ENCODE data around the gene GALP.
"Not testable (repeated sequence)": the region's sequence is repeated elsewhere in the genome, so short reads cannot be mapped to it uniquely, and the experiment has no call there.

The GALP gene

DNA sequence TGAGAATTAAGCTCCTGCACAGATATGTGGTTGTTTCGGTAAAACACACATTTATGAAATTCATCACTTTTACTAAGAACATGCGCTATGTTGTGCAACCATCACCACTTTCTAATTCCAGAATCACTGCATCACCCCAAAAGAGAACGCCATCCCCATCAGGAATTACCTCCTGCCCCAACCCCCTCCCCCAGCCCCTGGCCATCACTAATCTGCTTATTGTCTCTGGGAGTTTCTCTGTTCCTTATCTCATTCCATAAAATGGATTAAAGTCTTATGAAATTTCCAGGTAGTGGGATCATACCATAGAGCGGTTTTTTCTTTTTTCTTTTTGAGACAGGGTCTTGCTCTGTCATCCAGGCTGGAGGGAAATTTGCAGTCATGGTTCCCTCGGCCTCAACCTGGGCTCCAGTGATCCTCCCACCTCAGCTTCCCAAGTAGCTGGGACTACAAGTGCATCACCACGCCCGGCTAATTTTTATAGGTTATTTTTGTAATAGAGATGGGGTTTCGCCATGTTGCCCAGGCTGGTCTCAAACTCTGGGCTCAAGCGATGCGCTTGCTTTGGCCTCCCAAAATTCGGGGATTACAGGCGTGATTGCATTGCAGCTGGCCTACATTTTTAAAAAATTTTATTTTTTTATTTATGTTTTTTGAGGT is 18.3 kb downstream of the GALP start:
- no peak for FAIRE-seq

DNA sequence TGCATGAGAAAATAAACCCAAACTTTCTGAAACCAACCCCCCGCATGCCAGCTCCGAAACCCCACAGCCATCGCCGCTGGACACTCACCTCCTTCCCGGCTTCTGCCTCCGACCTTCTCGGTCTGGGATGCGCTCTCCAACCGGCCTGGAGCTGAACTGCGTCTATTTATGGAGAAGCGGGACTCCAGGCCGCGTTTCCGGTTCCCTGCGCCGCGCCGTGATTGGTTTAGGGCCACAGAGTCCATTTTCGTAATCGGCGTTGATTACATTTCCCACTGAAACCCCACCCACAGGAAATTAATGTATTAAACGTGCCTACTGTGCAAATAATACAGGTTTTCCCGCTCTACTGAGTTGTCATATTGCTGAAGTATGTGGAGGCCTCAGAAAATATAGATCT is 21.8 kb downstream of the GALP start, which contains the start of gene ZSCAN5B:
Gene ZSCAN5B, minus strand, starts transcription at position 138 of the 400 bp plus-strand sequence. CDS start 4,731 bp downstream, outside the sequence.
- FAIRE-seq: not testable (repeated sequence)

DNA sequence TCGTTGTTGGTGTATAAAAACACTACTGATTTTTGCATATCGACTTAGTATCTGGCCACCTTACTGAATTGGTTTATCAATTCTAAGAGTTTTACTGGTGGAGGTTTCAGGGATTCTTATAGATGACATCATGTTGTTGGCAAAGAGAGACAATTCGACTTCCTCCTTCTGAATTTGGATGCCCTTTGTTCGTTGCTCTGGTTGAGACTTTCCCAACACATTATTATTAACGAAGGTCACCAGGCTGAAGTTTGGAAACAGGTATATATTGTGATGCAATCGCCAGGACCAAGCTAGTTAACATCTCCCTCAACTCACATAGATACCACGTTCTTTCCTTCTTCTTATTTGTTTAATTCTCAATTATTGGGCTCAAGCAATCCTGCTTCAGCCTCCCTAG is 23.9 kb downstream of the GALP start:
- no peak for FAIRE-seq

DNA sequence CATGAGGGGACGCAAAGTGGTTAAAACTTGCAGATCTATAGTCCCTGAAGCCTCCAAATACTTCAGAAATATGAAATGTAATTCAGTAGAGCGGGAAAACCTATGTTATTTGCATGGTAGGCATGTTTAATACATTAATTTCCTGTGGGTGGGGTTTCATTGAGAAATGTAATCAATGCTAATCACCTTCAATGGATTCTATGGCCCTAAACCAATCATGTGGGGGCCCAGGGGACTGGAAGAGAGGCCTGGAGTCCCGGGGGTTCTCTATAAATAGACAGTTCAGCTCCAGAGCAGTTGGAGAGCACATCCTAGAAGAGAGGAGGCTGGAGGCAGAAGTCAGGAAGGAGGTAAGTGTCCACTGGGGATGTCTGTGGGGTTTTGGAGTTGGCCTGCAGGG is 26.2 kb downstream of the GALP start, which contains the start of gene ZSCAN5C:
Gene ZSCAN5C, plus strand, starts transcription at position 301 of the 400 bp plus-strand sequence. CDS start 3,641 bp downstream, outside the sequence.
- FAIRE-seq: no peak

DNA sequence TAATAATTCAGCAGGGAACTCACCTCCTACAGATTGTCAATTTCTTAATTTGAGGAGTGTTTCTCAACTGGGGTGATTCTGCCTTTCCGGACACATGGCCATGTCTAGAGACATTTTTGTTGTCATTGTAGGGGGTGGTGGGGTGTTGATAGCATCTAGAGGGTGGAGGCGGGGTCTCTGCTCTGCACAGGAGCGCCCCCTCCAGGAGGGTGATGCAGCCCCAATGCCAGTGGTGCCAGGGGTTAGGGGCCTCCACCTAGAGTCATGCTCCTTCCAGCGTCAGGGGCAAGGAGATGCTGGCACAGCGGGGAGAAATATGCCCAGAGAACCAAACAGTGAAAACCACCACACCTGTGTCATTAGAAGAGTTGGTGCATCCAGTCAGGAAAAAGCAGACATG is 31.8 kb downstream of the GALP start:
- not testable (repeated sequence) for FAIRE-seq

DNA sequence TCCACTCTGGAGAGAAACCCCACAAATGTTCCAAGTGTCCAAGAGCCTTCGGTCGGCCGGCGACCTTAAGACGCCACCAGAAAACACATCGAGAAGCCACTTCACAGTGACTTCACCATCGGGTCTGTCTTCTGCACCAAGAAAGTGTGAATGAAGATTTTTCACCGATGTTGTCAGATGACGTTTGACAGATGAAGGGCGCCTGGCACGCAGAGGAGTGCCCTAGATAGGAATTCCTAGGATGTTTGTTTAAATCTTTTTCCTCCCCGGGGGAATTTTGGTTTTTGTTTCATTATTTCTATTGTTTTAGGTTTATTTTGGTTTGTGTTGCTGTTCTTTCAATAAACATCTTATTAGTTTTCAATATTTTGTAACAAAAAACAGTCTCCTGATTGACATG is 33.3 kb downstream of the GALP start:
- no peak for FAIRE-seq

DNA sequence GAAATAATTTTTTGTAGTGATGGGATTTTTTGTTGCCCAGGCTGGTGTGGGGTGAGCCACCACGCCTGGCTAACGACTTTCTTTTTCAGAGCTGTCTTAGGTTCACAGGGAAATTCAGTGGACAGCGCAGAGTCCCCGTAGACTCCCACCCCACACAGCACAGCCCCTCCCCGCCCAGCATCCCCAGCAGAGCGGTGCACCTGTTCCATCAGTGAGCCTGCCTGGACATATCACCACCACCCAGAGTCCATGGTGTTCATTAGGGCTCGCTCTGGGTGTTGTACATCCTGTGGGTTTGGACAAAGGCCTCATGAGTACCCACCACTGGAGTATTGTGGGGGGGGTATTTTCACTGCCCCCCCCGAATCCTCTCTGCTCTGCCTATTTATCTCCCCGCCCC is 34.2 kb downstream of the GALP start:
- not testable (repeated sequence) for FAIRE-seq

DNA sequence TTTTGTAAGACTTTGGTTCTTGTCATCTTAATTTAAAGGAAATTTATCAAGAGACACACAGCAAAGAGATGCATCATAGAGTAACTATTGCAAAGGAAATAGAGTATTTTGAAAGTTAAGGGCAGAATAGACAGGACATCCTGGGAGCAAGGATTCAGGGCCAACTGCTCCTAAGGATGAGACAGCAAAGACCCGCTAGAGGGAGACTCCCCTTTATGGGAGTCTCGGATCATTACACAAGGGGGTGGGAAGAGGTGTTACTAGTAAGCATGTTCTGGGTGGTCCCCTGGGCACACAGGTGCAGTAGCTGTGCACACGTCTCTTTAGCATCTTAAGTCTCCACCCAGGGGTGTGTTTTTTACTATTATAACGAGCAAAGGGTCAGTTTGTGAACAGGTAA is 35.9 kb downstream of the GALP start:
- no peak for FAIRE-seq

DNA sequence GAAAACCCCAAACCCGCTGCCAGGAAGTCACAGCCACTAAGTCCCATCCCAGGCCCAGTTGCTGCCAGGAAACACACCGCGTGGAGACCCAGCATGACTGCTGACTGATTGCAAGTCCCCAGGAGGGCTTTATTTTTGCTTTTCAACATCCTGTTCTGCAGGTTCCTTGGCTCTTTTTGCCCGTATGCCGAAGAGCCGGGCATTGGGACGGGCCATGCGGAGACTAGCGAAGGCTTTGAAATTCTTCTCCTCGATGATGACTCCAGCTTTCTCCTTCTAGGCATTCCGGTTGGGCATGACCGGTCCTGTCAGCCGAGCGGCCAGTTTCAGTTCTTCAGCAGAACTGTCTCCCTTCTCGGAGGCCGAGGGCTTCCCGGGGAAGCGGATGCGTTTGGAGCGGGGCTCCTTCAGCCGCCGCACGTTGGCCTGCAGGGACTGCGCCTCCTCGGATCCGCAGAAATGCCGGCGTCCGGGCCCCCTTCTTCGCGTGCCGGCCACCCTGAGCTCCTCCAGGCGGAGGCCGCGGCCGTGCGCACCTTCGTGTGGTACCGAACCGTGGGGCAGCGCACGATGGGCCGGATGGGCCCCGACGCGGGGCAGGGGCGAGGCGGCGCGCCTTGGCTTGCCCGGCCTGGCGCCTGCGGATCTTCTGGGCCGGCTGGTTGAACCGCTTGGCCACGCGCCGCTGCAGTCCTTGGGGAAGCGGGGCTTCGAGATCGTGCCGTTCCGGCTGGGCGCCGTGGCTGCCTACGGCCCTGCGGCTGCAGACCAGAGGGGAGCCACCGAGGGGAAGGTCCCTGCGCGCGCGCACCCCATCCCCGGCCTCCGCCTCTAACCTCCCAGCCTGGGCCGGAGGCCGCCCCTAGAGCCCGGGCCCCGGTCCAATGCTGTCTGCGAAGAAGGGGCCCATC is 41.5 kb downstream of the GALP start:
- FAIRE-seq: no peak

DNA sequence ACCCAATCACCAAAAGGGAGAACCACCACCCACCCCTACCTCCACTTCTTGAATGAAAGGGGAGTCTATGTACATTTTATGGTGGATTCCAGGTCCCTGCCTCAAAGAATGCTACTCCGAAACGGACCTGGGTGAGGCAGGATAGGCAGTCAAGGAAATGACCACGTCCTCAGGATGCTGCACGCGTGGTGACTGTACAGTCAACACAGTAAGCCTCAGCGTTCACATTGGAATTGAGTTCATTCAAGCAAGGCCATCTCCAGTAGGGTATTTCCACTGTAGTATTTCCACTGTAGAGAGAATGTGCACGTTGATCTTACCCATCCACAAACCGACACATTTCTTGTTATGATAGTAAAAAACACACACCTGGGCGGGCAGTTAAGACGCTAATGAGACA is 43.2 kb downstream of the GALP start:
- no peak for FAIRE-seq

DNA sequence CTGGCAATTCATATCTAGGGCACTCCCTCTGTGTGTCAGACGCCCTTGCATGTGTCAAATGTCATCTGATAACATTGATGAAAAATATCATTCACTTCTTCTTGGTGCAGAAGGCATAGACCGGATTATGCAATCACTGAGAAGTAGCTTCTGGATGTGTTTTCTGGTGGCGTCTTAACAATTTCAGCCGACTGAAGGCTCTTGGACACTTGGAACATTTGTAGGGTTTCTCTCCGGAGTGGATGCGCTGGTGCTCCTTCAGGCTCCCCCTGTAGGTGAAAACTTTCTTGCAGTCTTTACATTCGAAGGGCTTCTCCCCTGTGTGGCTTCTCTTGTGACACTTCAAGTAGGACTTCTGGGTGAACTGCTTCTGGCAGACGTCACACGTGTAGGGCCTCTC is 45.6 kb downstream of the GALP start:
- not testable (repeated sequence) for FAIRE-seq

DNA sequence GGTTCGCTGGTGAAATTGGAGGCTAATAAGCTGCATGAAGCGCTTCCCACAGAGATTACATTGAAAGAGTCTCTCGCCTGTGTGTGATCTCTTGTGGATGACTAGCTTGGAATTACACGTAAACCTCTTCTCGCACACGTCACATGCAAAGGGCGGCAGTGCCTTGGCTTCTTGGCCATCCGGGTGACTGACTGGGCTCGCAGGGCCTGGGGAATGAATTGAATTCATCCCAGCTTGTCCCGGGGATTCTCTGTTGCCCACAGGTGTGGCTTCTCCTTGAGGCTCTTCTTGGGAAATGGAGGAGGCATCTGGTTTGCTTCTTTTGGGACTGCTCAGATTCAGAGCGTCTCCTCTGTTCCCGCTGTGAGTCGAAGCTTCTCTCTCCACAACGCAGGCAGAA is 46.0 kb downstream of the GALP start:
- no peak for FAIRE-seq

DNA sequence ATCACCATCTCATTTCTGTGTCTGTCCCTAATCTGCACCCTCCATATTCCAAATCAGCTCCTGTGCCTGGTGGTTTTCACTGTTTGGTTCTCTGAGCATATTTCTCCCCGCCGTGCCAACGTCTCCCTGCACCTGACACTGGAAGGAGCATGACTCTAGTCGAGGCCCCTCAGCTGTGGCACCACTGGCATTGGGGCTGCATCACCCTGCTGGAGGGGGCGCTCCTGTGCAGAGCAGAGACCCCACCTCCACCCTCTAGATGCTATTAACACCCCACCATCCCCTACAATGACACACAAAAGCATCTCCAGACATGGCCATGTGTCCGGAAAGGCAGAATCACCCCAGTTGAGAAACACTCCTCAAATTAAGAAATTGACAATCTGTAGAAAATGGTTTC is 47.1 kb downstream of the GALP start:
- FAIRE-seq: no peak

DNA sequence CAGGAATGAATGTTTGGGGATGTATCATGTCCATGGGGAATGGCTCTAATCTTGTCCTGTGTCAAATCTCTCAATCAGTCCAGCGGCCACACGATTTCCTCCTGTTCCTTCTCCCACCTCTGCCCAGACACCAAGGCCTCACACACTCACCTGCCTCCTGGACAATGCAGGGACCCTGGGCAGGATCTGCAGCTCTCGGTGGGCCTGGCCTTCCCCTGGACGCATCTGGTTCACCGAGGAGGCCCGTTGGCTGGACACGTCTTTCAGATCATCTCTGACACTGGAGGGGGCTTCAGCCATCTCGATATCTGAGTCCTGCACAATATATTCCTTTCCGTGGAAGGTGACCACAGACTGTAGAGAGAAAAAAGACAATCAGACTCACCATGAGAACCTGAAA is 47.7 kb downstream of the GALP start:
- FAIRE-seq: no peak

Data from A204.1 (cell line).